ENCODE data around the gene RNF125. TPM values are rescaled to one million over a fixed set of nuclear protein-coding genes. Genes with fewer than 3 reads are reported as not detected.

RNF125 gene
- 1 to 10 TPM; 4.0 to 6.7 TPM for total RNA-seq
- 1 to 10 TPM in 1 of 2 donors, under 1 TPM in 1; 0.05 to 3.3 TPM for polyA plus RNA-seq
- long read RNA-seq, donor 1, full-length matches to known transcripts = 14 of 16 reads
- long read RNA-seq, donor 1, partial matches to known transcripts = 1 of 16 reads
- long read RNA-seq, donor 1, other reads (novel, unspliced or antisense) = 1 of 16 reads
- long read RNA-seq, donor 2, full-length matches to known transcripts = 5 of 8 reads
- long read RNA-seq, donor 2, partial matches to known transcripts = 1 of 8 reads
- long read RNA-seq, donor 2, other reads (novel, unspliced or antisense) = 2 of 8 reads

DNA sequence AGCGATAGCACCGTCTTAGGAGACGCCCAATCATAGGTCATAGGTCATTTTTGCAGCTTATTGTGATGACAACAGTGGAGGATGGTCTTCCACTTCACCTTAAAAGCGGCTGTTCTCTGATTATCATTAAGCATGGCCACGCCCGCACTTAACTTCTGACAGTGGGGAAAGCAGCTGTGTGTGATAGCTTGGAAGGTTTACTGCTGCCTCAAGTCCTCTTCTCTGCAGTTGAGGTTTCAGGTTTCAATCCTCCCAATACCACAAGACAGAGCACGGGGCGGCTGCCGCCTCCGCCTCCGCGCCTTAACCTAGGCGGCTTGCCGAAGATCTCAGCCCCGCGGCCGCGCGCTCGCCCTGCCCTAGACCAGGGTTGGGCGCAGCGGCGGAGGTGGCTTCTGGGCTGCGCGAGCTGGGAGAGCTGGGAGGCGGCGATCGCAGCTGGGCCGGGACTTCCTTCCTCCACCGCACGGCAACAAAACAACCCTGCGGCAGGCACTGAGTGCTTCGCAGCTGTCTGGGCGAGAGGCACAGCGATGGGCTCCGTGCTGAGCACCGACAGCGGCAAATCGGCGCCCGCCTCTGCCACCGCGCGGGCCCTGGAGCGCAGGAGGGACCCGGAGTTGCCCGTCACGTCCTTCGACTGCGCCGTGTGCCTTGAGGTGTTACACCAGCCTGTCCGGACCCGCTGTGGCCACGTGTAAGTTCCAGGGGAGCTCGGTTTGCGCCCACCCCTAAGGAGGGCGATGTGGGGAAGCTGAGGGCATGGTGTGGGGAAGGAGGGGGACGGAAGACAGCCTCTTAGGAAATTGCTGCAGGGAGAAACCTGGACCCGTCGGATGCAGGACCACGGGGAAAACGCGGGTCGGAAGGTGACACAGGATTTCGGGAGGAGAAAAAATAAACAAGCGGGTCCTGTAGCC is at the start of gene RNF125:
Gene RNF125 (plus strand): TSS at position 495 of the 920 bp plus-strand sequence. CDS start 39 bp downstream, at position 534.
- DNase-seq (peak; percentile 89 to 91), ATAC-seq (ENCODE audit: low FRiP score) (peak; percentile 92)
- 3% methylated on average over 66 of the region's 66 CpGs for WGBS, 2 donors
- Histone ChIP-seq H3K4me3 (ENCODE audit: low read length in 2 of 2) (peak within 1 kb of the TSS; percentile 23 to 50), H3K27ac (ENCODE audit: low read depth in 1 of 2, low read length in 2 of 2) (no peak within 1 kb of the TSS), H3K27me3 (ENCODE audit: control insufficient read depth in 1 of 2, insufficient read depth in 2 of 2, low read length in 1 of 2) (no peaks in the 10 kb centered on the region), H3K9me3 (ENCODE audit: control insufficient read depth, low read length) (no peaks in the 10 kb centered on the region), H3K36me3 (ENCODE audit: control insufficient read depth in 1 of 2, insufficient read depth in 2 of 2, low read length in 1 of 2) (no peaks in the 10 kb centered on the region), H3K4me1 (ENCODE audit: control insufficient read depth in 1 of 2, insufficient read depth in 2 of 2, low read length in 2 of 2) (no peaks in the 10 kb centered on the region)
- intact Hi-C loops (cut with DNase I) = no loop called here

DNA sequence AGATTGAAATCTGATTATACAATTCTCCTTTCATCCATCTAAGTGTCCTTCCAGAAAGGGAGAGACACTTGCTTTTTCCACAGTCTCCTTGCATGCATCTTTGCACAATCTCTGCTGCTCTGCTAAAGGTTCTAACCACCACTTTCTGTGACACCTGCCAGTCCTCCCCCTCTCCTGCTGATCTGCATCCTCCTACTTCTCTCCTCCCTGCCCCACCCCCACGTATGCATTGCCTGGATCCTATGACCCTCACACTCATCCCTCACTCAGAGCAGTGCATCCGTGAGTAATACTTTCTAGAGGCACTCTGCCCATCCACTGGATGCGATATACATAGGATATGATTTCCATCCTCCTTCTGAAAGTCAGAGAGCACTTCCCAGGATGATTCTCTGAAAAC is 48.0 kb upstream of the RNF125 start:
- H3K9me3 ChIP-seq (ENCODE audit: control insufficient read depth, low read length) = peaks cover 14% of the 10 kb centered on the region
- H3K4me1 ChIP-seq (ENCODE audit: control insufficient read depth in 1 of 2, insufficient read depth in 2 of 2, low read length in 2 of 2) = no peaks in the 10 kb centered on the region
- 51 to 59% methylated on average over 3 of the region's 3 CpGs for WGBS, 2 donors
- H3K27ac ChIP-seq (ENCODE audit: low read depth in 1 of 2, low read length in 2 of 2) = no peak overlapping the region
- ATAC-seq (ENCODE audit: low FRiP score) (no peak), DNase-seq (no peak)
- H3K36me3 ChIP-seq (ENCODE audit: control insufficient read depth in 1 of 2, insufficient read depth in 2 of 2, low read length in 1 of 2) = no peaks in the 10 kb centered on the region
- H3K27me3 ChIP-seq (ENCODE audit: control insufficient read depth in 1 of 2, insufficient read depth in 2 of 2, low read length in 1 of 2) = no peaks in the 10 kb centered on the region
- H3K4me3 ChIP-seq (ENCODE audit: low read length in 2 of 2) = no peak overlapping the region
- intact Hi-C loops (cut with DNase I) = loop anchor here (10.0 kb wide), 1 partner anchor 226 kb away; no protein-coding TSS in a partner anchor

DNA sequence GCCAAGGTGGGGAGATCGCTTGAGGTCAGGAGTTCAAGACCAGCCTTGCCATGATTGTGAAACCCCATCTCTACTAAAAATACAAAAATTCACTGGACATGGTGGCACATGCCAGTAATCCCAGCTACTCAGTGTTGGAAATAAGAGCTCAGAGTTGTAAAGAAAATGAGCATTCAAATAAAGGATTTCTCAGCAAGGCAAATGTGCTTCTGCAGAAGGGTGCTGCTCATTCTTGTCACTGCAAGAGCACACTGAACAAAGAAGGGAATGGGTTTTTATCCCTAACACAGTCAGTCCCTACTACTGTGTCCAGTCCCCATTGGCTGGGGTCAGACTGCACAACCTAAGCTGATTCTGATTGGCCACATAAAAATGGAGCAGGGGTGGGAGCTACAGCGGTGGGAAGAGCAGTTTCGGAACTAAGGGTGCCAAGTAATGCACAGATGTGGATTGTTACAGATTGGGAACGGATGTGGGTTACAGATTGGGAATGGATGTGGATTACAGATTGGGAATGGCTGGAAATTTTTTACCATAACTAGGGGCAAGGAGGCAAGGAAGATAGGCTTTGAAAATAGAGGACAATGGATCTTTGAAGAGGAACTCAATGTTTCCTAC is 44.6 kb upstream of the RNF125 start:
- H3K36me3 ChIP-seq (ENCODE audit: control insufficient read depth in 1 of 2, insufficient read depth in 2 of 2, low read length in 1 of 2) = no peaks in the 10 kb centered on the region
- no peaks in the 10 kb centered on the region for H3K4me1 ChIP-seq (ENCODE audit: control insufficient read depth in 1 of 2, insufficient read depth in 2 of 2, low read length in 2 of 2)
- H3K27ac ChIP-seq (ENCODE audit: low read depth in 1 of 2, low read length in 2 of 2) = no peak overlapping the region
- DNase-seq (no peak), ATAC-seq (ENCODE audit: low FRiP score) (no peak)
- 93 to 98% methylated on average over 4 of the region's 4 CpGs for WGBS, 2 donors
- intact Hi-C loops (cut with DNase I) = loop anchor here (10.0 kb wide), 1 partner anchor 229 kb away; no protein-coding TSS in a partner anchor
- peaks cover 20% of the 10 kb centered on the region for H3K9me3 ChIP-seq (ENCODE audit: control insufficient read depth, low read length)
- H3K27me3 ChIP-seq (ENCODE audit: control insufficient read depth in 1 of 2, insufficient read depth in 2 of 2, low read length in 1 of 2) = peaks cover 0 to 2% of the 10 kb centered on the region in 2 donors
- no peak overlapping the region for H3K4me3 ChIP-seq (ENCODE audit: low read length in 2 of 2)

DNA sequence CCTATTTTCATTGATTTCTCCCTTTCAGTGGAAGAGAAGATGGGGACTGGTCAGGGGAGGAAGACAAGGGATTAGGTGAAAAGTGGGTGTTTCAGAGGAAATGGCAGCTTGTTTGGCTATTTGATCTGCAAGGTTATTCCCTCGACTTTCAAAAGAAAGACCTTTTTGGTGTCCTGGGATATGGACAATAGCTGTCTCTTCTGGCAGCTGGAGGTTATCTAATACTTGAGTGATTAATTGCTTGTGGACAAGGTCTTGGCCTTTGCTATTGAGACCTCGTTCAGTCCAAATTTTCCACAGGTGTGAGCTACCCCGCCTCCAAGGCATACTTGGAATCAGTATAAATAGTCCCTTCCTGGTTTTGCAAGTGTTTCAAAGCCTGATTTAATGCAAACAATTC is 42.4 kb upstream of the RNF125 start:
- Histone ChIP-seq H3K9me3 (ENCODE audit: control insufficient read depth, low read length) (peaks cover 20% of the 10 kb centered on the region), H3K27ac (ENCODE audit: low read depth in 1 of 2, low read length in 2 of 2) (no peak overlapping the region), H3K4me1 (ENCODE audit: control insufficient read depth in 1 of 2, insufficient read depth in 2 of 2, low read length in 2 of 2) (no peaks in the 10 kb centered on the region), H3K27me3 (ENCODE audit: control insufficient read depth in 1 of 2, insufficient read depth in 2 of 2, low read length in 1 of 2) (peaks cover 0 to 2% of the 10 kb centered on the region in 2 donors), H3K4me3 (ENCODE audit: low read length in 2 of 2) (no peak overlapping the region), H3K36me3 (ENCODE audit: control insufficient read depth in 1 of 2, insufficient read depth in 2 of 2, low read length in 1 of 2) (no peaks in the 10 kb centered on the region)
- ATAC-seq (ENCODE audit: low FRiP score) (no peak), DNase-seq (no peak)
- 70 to 76% methylated on average over 3 of the region's 3 CpGs for WGBS, 2 donors
- intact Hi-C loops (cut with DNase I) = loop anchor here (10.0 kb wide), 1 partner anchor 231 kb away; no protein-coding TSS in a partner anchor

DNA sequence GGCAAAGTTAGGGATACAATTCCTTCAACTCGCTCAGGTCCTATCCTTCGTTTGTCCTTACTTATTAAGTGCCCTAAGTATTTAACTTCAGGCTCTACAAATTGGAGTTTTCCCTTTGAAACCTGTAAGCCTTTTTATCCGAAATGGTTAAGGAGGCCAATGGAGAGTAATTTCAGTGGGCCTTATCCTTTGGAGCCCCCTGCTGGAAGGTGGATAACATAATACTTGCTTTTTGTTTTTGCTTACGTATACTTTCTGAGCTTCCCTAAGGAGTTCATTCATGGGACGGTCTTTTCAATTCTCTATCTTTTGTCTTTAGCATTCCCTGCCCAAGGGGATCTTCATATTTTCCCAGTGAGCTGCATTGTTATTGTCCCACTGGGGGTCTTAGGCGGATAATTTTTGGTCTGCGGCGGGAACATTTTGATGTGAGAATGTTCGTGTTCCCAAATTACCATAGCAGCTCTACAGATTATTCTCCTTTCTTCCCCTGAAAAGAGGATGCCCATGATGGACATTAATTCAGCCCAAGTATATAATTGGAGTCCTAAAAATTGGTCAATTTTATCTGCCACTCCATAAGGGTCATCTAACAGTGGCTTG is 41.3 kb upstream of the RNF125 start:
- DNase-seq (no peak), ATAC-seq (ENCODE audit: low FRiP score) (no peak)
- intact Hi-C loops (cut with DNase I) = loop anchor here (10.0 kb wide), 1 partner anchor 233 kb away; no protein-coding TSS in a partner anchor
- Histone ChIP-seq H3K4me3 (ENCODE audit: low read length in 2 of 2) (no peak overlapping the region), H3K27me3 (ENCODE audit: control insufficient read depth in 1 of 2, insufficient read depth in 2 of 2, low read length in 1 of 2) (peaks cover 0 to 2% of the 10 kb centered on the region in 2 donors), H3K9me3 (ENCODE audit: control insufficient read depth, low read length) (peaks cover 18% of the 10 kb centered on the region), H3K4me1 (ENCODE audit: control insufficient read depth in 1 of 2, insufficient read depth in 2 of 2, low read length in 2 of 2) (no peaks in the 10 kb centered on the region), H3K36me3 (ENCODE audit: control insufficient read depth in 1 of 2, insufficient read depth in 2 of 2, low read length in 1 of 2) (no peaks in the 10 kb centered on the region), H3K27ac (ENCODE audit: low read depth in 1 of 2, low read length in 2 of 2) (no peak overlapping the region)
- WGBS, 2 donors = 63 to 66% methylated on average over 9 of the region's 9 CpGs

DNA sequence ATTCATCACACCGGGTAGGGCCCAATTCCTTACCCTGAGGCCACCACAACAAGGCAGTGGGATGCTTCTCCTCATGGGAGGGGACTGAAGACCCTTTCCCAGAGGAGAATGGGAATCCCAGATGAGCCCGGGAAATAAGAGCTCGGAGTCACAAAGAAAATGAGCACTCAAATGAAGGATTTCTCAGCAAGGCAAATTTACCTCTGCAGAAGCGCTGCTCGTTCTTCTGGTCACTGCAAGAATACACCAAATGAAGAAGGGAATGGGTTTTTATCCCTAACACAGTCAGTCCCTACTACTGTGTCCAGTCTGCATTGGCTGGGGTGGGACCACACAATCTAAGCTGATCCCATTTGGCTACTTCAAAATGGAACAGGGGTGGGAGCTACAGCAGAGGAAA is 40.0 kb upstream of the RNF125 start:
- DNase-seq = no peak
- peaks cover 0 to 2% of the 10 kb centered on the region in 2 donors for H3K27me3 ChIP-seq (ENCODE audit: control insufficient read depth in 1 of 2, insufficient read depth in 2 of 2, low read length in 1 of 2)
- intact Hi-C loops (cut with DNase I) = loop anchor here (10.0 kb wide), 1 partner anchor 234 kb away; no protein-coding TSS in a partner anchor
- H3K4me1 ChIP-seq (ENCODE audit: control insufficient read depth in 1 of 2, insufficient read depth in 2 of 2, low read length in 2 of 2) = no peaks in the 10 kb centered on the region
- no peak for ATAC-seq (ENCODE audit: low FRiP score)
- no peaks in the 10 kb centered on the region for H3K36me3 ChIP-seq (ENCODE audit: control insufficient read depth in 1 of 2, insufficient read depth in 2 of 2, low read length in 1 of 2)
- H3K27ac ChIP-seq (ENCODE audit: low read depth in 1 of 2, low read length in 2 of 2) = no peak overlapping the region
- 86 to 91% methylated on average over 5 of the region's 5 CpGs for WGBS, 2 donors
- no peak overlapping the region for H3K4me3 ChIP-seq (ENCODE audit: low read length in 2 of 2)
- H3K9me3 ChIP-seq (ENCODE audit: control insufficient read depth, low read length) = peaks cover 16% of the 10 kb centered on the region

DNA sequence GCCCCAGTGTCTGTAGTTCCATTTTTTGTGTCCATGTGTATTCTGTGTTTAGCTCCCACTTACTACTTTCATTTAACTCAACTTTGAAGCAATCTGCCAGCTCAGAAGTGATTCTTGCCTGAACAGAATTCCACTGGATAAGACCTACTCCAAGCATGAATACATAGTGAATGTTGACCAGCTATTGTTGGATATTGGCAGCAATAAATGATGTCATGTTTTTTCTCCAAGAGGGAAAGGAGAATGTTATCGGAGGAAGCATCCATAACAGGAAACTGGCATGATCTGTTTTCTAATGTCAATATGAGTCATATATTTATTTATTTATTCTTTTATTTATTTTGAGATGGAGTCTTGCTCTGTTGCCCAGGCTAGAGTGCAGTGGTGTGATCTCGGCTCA is 38.9 kb upstream of the RNF125 start:
- ATAC-seq (ENCODE audit: low FRiP score) (no peak), DNase-seq (no peak)
- intact Hi-C loops (cut with DNase I) = loop anchor here (10.0 kb wide), 1 partner anchor 235 kb away; no protein-coding TSS in a partner anchor
- Histone ChIP-seq H3K27ac (ENCODE audit: low read depth in 1 of 2, low read length in 2 of 2) (no peak overlapping the region), H3K36me3 (ENCODE audit: control insufficient read depth in 1 of 2, insufficient read depth in 2 of 2, low read length in 1 of 2) (no peaks in the 10 kb centered on the region), H3K27me3 (ENCODE audit: control insufficient read depth in 1 of 2, insufficient read depth in 2 of 2, low read length in 1 of 2) (peaks cover 0 to 2% of the 10 kb centered on the region in 2 donors), H3K4me1 (ENCODE audit: control insufficient read depth in 1 of 2, insufficient read depth in 2 of 2, low read length in 2 of 2) (no peaks in the 10 kb centered on the region), H3K4me3 (ENCODE audit: low read length in 2 of 2) (no peak overlapping the region), H3K9me3 (ENCODE audit: control insufficient read depth, low read length) (peaks cover 10% of the 10 kb centered on the region)
- 95% methylated on average over 2 of the region's 2 CpGs for WGBS, 2 donors

DNA sequence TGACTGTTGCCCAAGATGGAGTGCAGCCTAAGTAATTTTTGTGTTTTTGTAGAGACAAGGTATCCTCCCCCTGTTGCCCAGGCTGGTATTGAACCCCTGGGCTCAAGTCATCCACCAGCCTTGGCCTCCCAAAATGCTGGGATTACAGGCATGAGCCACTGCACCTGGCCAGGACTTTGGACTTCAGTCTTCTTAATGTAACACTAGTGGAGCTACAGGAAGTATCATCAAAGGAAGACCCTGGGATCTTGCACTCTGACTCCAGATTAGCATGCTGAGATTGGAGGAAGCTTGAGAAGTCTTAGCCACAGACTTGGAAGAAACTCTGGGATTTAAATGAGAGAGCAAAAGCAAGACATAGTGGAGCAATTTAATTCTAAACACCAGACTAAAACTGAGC is 37.8 kb upstream of the RNF125 start:
- Histone ChIP-seq H3K4me3 (ENCODE audit: low read length in 2 of 2) (no peak overlapping the region), H3K9me3 (ENCODE audit: control insufficient read depth, low read length) (peaks cover 6% of the 10 kb centered on the region), H3K27me3 (ENCODE audit: control insufficient read depth in 1 of 2, insufficient read depth in 2 of 2, low read length in 1 of 2) (peaks cover 0 to 2% of the 10 kb centered on the region in 2 donors), H3K27ac (ENCODE audit: low read depth in 1 of 2, low read length in 2 of 2) (no peak overlapping the region), H3K36me3 (ENCODE audit: control insufficient read depth in 1 of 2, insufficient read depth in 2 of 2, low read length in 1 of 2) (no peaks in the 10 kb centered on the region), H3K4me1 (ENCODE audit: control insufficient read depth in 1 of 2, insufficient read depth in 2 of 2, low read length in 2 of 2) (no peaks in the 10 kb centered on the region)
- intact Hi-C loops (cut with DNase I) = no loop called here
- ATAC-seq (ENCODE audit: low FRiP score) (no peak), DNase-seq (no peak)
